Measurements from ENCODE around the gene TAAR5.

DNA sequence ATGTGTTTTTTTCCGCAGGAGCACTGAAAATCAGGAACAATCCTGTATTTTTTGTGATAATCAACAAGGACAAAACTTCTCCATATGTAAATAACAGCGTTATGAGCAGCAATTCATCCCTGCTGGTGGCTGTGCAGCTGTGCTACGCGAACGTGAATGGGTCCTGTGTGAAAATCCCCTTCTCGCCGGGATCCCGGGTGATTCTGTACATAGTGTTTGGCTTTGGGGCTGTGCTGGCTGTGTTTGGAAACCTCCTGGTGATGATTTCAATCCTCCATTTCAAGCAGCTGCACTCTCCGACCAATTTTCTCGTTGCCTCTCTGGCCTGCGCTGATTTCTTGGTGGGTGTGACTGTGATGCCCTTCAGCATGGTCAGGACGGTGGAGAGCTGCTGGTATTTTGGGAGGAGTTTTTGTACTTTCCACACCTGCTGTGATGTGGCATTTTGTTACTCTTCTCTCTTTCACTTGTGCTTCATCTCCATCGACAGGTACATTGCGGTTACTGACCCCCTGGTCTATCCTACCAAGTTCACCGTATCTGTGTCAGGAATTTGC is 19.2 kb downstream of the TAAR5 start, which contains the start of gene TAAR6:
- no peak for TF ChIP-seq EZH2 (IDR thresholded peaks at IDR 0.05; ENCODE audit: borderline replicate concordance, low read depth, low read length, severe bottlenecking)
- no peak for TF ChIP-seq POLR2AphosphoS5 (IDR thresholded peaks at IDR 0.05; ENCODE audit: insufficient read depth, low read depth, low read length)
- TF ChIP-seq, protein P1, sequence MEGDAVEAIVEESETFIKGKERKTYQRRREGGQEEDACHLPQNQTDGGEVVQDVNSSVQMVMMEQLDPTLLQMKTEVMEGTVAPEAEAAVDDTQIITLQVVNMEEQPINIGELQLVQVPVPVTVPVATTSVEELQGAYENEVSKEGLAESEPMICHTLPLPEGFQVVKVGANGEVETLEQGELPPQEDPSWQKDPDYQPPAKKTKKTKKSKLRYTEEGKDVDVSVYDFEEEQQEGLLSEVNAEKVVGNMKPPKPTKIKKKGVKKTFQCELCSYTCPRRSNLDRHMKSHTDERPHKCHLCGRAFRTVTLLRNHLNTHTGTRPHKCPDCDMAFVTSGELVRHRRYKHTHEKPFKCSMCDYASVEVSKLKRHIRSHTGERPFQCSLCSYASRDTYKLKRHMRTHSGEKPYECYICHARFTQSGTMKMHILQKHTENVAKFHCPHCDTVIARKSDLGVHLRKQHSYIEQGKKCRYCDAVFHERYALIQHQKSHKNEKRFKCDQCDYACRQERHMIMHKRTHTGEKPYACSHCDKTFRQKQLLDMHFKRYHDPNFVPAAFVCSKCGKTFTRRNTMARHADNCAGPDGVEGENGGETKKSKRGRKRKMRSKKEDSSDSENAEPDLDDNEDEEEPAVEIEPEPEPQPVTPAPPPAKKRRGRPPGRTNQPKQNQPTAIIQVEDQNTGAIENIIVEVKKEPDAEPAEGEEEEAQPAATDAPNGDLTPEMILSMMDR (IDR thresholded peaks at IDR 0.05; ENCODE audit: extremely low read depth in 1 of 2, insufficient read depth in 1 of 2, low read depth in 1 of 2, low read length in 2 of 2) = no peak
- TF ChIP-seq JUN (IDR thresholded peaks at IDR 0.05; ENCODE audit: borderline replicate concordance, insufficient read depth, insufficient read length, low read depth) = no peak
- TF ChIP-seq GATA2 (IDR thresholded peaks at IDR 0.05; ENCODE audit: insufficient read depth, insufficient read length, low read depth, low read length) = no peak
- TF ChIP-seq MYC (IDR thresholded peaks at IDR 0.05; ENCODE audit: low read depth, low read length) = no peak
- TF ChIP-seq POLR2A (IDR thresholded peaks at IDR 0.05; ENCODE audit: low read depth, low read length) = no peak
- TF ChIP-seq FOS (IDR thresholded peaks at IDR 0.05; ENCODE audit: borderline replicate concordance, insufficient read depth, low read length) = no peak
- TF ChIP-seq, protein P2, sequence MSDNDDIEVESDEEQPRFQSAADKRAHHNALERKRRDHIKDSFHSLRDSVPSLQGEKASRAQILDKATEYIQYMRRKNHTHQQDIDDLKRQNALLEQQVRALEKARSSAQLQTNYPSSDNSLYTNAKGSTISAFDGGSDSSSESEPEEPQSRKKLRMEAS (IDR thresholded peaks at IDR 0.05; ENCODE audit: insufficient read depth, insufficient read length) = no peak

All from endothelial cell of umbilical vein (primary cell).